Astrocyte of the hippocampus (primary cell): ENCODE data around the gene SCTR.

ENCODE experiments used
- DNase-seq: peaks from one replicate; pipeline ENCODE4 v3.0.0; 2011; ENCODE audit warnings: low read depth, low spot score

SCTR gene

GRCh38 chr2:119523952-119524694 is at the start of gene SCTR:
TSS of gene SCTR (minus strand) at chr2:119524483. CDS start at chr2:119524226, 257 bp downstream.
- DNase-seq, result peak; percentile 45

DNA sequence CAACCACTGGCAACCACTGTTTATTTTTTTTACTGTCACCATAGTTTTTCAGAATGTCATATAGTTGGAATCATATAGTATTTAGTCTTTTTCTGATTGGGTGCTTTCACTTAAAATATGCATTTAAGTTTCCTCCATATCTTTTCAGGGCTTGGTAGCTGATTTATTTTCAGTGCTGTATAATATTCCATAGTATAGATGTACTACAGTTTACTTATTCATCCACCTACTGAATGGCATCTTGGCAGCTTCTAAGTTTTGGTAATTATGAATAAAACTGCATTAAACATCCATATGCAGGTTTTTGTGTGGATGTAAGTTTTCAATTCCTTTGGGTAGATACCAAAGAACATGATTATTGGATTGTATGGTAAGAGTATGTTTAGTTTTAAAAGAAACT is 43.0 kb upstream of the SCTR start:
- DNase-seq, result no peak

DNA sequence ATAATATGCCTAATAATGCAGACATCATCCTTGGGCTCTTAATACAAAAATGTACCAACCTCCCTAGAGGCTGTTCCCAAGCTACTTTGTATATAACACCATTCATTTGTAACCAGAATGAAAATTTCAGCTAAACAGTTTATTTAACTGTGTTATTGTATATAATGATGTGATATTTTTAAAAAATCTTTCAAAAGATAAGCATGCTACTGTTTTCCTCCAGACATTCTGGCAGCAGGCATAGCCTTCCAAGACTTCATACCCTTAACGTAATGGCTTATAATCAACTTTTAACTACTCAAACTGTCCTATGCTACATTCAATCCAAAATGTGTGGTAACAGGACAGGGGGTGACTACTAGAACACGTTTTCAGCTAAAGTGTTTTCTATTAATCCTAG is 41.2 kb upstream of the SCTR start:
- DNase-seq, result no peak

DNA sequence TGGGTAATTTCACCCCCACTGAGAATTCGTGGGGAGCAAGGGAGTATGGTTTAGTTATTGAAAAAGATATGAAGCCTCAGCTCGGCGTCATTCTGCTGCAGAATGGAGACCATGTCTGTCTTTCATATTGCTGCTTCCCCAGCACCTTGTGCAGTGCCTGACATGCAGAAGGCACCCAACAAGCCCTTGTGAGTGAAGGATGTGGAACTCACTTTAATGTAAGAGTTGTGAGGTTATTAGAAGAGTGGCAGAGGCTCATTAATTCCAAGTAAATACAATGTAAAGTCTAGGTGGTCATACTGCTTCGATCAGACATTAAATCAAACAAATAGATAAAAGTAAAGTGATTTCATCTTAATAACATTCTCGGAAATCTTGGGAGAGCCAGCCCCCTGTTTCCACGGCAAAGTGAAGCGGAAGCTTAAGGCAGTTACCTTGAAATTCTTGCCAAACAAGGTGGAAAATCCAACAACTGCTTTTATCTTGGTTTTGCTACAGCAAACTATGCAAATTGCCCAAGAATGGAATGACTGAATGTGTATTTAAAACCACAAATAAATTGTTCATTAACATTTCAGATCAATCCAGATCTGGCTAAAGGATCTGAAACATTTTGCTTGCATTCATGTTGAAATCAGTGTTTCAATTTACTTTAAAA is 29.5 kb upstream of the SCTR start:
- peak; percentile 24 for DNase-seq

DNA sequence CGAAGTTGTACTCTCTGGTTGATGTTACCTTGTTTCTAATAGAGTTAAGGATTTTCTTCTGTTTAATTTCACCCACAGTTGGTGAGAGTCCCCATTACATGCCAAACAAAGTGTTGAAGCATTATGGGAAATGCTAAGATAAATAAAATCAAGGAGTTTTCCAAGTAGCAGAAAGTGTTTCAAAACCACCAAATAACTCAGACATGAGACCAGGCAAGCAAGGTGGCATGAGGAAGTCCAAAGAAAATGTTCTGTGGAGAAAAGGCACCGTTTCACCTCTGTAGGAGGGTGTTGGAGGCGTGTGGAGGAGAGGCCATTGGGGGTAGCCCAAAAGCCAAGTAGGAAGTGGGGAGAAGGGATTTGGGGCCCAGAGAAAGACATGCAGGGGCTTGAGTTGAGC is 28.6 kb upstream of the SCTR start:
- DNase-seq, result no peak

- DNase-seq, result no peak
Observed at GRCh38 chr2:119550856-119551255, 26.6 kb upstream of the SCTR start.

DNA sequence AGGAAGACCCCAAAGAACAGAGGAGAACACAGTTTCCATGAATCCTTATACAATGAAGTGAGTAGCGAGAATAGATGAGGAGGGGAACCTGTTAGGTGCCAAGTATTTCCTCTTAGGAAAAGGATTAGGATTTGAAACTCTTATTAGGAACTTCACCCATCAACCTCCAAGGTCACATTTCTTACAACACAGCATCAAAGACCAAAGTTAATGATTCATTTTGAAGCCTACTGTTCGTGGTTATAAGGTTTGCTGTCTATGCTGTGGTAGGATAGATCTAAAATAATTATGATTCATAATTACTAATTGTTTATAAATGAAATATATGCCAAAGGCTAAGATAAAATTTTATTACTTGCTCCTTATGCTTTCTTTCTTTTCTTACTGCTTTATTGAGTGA is 26.1 kb upstream of the SCTR start:
- DNase-seq, result no peak

DNA sequence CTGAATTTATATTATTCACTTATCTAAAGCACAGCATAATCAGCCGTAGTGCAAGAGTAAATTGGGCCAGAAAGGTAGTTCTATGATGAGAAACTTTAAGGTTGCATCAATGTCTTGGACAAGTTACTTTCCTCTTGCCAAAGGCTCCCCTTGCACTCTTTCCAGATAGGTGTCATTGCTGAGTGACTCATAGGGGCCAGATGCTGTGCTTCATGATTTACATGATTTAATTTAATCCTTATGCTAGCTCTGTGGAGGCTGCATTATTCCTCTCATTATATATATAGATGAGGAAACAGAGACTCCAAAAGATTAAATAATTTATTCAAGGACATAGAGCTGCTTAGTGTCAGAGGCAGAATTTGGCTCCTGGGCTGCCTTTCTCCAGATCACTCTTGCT is 25.0 kb upstream of the SCTR start:
- DNase-seq, result peak; percentile 40

DNA sequence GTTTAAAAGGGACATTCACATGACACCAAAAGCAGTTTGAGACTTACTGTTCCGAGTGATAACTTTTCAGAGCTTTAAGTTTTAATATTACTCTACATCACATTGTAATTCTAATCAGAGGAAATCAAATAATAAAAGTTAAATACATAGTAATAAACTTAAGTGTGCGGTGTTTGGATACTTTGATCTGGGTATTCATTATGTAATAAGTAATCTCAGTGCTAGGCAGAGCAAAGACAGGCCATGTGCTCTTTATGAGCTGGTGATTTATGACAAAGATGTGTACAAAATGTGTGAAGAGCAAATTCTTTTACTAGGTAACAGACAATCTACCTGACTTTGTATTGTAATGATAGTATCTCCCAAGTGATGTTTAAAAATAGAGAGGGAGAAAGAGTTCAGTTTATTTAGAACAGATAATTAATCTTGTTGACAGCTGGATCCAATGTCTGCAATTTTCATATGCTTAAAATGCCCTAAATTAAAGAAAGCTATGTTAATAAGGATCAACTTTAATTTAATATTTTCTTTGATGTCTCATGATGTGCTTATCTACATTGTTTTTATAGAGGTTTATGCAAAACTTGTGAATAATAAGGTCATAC is 24.3 kb upstream of the SCTR start:
- no peak for DNase-seq

DNA sequence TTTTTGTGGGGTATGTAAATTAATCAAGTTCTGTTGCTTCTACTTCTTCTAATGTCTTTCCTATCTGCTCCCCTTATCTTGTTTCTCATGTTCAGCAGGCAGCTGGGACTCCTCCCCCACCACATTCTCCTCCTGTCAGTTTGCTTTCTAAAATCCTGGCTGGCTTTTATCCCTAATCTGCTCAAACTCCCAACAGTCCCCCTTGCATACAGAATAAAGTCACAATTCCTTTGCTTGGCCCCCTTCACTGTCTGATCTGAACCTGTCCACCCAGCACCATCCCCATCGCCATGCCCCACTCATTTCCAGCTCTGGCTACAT is 22.1 kb upstream of the SCTR start:
- DNase-seq, result no peak

DNA sequence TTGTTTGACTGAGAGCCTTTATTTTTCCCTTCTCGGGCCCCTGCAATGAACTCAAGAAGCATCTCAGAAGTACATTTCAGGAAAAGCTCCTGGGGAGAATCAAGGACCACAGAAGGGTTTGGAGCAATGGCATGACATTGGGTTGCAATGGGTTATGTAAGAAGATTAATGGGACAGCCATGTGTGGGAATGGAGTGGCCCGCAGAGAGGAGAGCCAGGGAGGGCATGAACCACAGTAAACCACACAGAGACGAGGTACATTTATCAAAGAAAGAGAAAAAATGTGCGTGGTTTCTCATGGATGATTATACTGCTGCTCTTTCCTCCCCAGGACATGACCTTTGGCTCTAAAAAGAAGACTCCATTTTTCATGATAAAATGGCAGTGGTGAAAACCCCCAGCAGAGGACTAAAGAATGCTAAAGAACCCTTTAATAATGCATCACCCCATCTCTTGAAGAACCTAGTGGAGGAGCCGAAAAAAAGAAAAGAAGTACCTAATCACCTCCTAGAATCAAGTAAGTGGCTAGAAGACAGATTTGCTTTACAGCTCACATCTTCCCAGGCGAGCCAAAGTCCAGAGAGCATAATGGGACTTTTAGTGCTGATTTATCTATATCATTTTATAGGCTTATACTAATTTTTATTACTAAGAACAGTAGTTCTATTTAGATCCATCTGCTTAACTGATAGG is 21.6 kb upstream of the SCTR start:
- DNase-seq, result peak; percentile 67

GRCh38 chr2:119544939-119545475 is 20.7 kb upstream of the SCTR start:
- peak; percentile 25 for DNase-seq

- peak; percentile 91 for DNase-seq
Observed at GRCh38 chr2:119544075-119544938, 20.0 kb upstream of the SCTR start, which contains the start of gene CFAP221. TSS of gene CFAP221 (plus strand) at chr2:119544449. CDS start at chr2:119546132, 1,683 bp downstream.

DNA sequence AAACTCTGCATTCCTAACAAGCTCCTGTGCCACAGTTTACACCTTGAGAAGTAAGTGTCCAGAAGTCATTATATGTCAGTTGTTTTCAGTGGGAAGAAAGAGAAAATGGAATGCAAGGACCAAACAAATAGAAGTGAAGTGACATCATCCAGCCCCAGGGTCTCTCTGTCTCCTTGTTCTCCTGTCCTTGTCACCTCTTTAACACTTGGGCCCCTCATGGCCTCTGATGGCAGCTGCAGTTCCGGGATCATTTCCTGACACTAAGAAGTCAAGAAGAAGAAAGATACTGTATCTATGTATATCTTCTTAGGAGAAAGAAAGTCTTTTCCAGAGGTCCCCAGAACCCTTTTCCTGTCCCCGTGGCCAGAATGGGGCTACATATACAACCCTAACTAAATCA is 17.2 kb upstream of the SCTR start:
- DNase-seq, result no peak

DNA sequence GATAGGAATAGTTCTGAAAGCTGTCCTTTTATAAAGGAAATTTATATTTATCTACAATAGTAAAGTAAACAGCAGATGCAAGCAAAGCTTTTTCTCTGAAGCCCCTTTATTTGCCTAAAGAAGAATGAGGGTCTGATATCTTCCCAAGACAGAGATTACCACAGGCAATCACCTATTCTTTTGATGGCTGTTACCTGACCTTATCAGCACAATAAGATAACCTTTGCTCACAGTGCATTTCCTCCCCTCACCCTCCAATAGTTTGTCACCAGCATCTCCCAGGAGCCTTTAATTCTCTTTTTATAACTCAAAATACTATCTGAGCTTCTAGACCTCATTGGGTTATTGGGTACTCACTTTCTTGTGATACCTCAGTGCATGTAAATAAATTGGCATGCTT is 13.5 kb upstream of the SCTR start:
- DNase-seq, result no peak

- peak; percentile 39 for DNase-seq
Observed at GRCh38 chr2:119536707-119537106, 12.4 kb upstream of the SCTR start.

DNA sequence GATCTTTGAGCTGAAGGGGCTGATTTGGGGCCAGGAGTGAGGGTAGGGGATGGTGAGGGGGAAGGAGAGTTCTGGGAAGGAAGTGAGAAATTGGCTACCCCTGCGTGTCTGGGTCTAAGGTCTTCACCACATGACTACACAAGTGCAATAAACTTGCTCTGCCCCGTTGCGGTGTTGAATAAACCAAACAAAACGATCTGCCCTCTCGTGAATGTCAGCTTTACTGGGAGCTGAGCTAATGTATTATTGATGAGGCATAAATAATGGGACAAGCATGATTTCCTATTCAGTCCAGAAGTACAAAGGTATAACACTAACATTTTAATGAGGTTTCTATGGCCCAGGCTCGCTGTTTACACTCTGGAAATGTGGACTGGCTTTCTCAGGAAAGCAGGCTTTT is 11.9 kb upstream of the SCTR start:
- DNase-seq, result peak; percentile 66

GRCh38 chr2:119533560-119533959 is 9.3 kb upstream of the SCTR start:
- no peak for DNase-seq

DNA sequence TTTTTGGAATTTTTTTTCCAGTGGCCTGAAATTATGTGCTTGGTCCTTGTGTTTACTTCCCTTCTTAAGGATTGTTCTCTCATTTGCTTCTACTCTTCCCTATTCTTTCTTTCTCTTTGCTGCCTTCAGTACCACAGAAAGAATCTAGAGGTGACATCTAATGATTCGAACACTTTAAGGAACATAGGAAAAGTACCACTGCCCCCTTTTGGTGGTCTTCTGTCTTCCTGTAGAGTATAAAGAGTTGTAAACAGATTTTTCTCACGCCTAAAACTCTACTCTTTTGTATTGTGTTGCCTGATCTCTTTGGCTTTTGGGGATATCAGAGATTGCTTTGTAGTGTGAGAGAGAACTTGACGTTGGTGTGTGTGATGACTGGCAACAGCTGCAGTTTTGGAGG is 7.0 kb upstream of the SCTR start:
- DNase-seq, result no peak

- no peak for DNase-seq
Observed at GRCh38 chr2:119527999-119528398, 3.7 kb upstream of the SCTR start.

DNA sequence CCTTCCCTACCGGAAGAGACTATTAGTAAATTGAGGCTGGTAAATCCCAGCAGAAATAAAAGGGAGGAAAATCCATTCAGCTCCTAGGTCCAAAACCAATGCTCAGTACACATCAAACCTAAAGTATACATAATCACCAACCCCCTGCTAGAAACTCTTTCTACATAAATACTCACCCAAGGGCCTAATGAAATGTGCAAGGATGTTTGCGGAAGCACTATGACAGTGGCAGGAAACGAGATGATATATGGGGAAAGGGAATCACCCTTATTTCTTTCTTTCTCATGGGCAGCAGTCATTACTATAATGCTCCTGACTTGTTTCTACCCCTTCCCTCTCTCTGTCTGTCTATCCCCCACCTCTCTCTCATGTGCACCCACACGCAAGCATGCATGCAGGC is 1.3 kb upstream of the SCTR start:
- no peak for DNase-seq
